Measurements from ENCODE around the gene GRK6.

Gene GRK6

DNA sequence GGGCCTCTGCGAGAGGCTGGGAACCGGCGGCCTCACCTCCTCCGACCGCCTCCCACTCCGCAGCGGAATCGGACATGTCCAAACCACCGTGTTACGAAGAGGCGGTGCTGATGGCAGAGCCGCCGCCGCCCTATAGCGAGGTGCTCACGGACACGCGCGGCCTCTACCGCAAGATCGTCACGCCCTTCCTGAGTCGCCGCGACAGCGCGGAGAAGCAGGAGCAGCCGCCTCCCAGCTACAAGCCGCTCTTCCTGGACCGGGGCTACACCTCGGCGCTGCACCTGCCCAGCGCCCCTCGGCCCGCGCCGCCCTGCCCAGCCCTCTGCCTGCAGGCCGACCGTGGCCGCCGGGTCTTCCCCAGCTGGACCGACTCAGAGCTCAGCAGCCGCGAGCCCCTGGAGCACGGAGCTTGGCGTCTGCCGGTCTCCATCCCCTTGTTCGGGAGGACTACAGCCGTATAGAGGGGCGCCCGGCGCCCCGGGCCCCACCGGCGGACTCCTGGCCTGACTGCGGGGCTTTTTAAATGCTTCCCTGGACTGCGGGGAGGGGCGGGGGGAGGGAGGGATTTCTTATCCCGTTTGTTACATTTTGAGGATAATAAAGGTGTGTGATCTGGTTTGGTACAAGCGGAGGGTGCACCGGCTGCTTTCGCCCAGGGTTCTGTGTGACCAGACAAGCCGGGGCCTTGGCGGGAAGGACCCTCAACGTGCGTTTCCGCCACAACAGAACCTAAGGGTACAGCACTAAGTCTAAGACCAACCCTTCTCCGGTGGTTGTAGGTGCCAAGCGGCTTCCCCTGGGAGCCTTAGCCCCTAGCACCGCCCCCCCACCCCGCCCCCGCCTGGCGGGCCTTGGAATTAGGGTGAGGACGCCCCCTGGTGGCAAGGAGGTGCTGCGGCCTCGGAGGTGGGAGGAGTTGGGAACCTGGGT, 29.4 kb downstream of the GRK6 start:
- H3K9ac ChIP-seq (ENCODE audit: low read depth, low read length) = peak overlapping the region; percentile 62
- no peaks in the 10 kb centered on the region for H3K36me3 ChIP-seq (ENCODE audit: insufficient read depth, low read length)
- H3K4me1 ChIP-seq (ENCODE audit: insufficient read depth, low read length) = peaks cover 17% of the 10 kb centered on the region
- no peaks in the 10 kb centered on the region for H3K9me3 ChIP-seq (ENCODE audit: control insufficient read depth, insufficient read depth, low read length)

DNA sequence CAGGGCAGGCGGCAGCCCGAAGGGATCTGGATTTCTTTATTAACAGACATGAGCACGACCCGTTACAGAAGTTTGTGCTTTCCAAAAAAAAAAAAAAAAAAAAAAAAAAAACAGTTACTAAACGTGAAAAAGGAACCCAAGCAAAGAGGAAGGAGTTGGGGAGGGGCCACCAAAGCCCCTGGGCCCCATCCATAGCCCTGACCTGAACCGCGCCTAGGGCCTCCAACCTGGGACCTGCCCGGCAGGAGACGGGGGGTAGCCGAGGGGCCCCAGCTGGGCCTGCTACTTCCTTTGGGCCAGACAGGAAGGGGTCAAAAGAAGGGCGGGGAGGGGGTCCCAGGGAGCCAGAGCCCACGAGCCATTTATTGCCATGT, 30.1 kb downstream of the GRK6 start:
- peaks cover 3% of the 10 kb centered on the region; the same call in 1 of the 2 replicates for H3K36me3 ChIP-seq (ENCODE audit: insufficient read depth, low read length)
- H3K9ac ChIP-seq (ENCODE audit: low read depth, low read length) = no peak overlapping the region
- peaks cover 17% of the 10 kb centered on the region for H3K4me1 ChIP-seq (ENCODE audit: insufficient read depth, low read length)
- no peaks in the 10 kb centered on the region for H3K9me3 ChIP-seq (ENCODE audit: control insufficient read depth, insufficient read depth, low read length)

DNA sequence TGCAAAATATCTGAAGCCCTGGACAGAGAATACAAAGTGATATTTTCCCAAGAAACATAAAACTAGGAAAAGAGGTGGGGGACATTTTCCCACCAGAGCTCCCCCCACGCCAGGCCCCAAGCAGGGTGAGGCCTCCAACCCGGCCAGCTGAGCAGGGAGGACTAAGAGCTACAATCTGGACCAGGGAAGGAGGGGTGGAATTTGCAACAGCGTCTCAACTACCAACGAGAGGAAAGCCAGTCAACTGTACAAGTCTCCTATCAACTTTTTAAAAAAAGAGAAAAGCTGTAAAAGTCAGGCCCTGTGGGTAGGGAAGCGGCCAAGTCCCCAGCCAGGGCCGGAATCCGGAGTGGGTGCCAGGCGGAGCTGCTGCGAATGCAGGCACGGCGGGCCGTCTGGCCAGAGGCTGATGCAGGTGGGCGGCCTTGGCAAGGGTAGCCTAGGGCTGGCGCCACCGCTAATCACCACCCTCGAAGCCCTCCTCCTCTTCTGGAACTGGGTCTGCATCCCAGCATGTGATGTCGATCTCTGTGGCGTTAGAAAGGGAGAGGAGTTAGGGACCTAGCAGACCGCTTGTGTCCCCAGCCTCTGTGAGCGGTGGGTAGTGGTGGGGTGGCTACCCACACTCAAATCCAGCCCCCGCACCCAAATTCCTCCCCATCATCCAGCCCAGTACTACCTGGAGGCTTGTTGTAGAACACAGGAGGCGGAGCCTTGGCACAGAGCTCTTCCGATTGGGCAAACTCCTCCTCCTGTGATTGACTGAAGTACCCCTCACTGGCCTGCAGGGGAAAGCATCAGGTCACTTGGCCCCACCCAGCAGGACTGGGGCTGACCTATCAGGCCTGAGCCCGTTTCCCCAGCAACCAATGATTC, 30.7 kb downstream of the GRK6 start:
- H3K9ac ChIP-seq (ENCODE audit: low read depth, low read length) = no peak overlapping the region
- H3K4me1 ChIP-seq (ENCODE audit: insufficient read depth, low read length) = peaks cover 16% of the 10 kb centered on the region
- peaks cover 3% of the 10 kb centered on the region; the same call in 1 of the 2 replicates for H3K36me3 ChIP-seq (ENCODE audit: insufficient read depth, low read length)
- H3K9me3 ChIP-seq (ENCODE audit: control insufficient read depth, insufficient read depth, low read length) = no peaks in the 10 kb centered on the region

DNA sequence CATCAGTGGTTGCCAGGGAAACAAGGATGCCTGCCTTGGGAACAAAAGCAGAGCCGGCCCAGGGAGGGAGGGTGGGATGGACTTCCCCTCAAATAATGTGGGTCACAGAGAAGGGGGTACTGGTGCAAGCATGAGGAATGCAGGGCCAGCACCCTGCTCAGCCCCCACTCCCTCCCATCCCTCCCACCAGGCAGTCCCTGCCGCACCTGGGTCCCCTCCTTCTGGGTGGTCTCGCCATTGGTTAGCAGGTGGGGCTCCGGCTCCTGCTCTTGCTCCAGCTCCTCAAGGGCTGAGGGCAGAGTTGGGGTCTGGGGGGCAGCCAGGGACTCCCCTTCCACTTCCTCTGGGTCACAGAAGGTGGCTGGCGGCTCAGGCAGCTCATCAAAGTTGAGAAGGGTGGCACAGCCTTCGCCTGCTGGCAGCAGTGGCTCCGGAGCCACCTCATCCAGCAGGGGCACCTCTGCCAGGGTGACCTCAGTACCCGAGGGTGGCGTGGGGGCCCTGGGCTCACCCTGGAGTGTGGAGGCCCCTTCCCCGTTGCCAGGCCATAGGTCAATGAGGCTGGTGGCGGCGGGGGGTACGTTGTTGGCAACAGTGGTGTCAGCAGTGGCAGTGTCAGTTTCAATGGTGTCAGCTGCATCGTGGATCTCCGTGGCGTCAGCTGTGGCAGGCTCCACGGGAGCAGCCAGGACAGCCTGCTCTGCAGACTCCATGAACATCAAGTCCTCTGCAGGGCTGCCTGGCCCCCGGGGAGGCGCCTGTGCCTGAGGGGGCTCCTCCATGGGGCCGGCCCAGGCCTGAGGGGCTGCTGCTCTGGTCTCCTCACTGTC, 31.6 kb downstream of the GRK6 start:
- Histone ChIP-seq H3K9ac (ENCODE audit: low read depth, low read length) (no peak overlapping the region), H3K9me3 (ENCODE audit: control insufficient read depth, insufficient read depth, low read length) (no peaks in the 10 kb centered on the region), H3K4me1 (ENCODE audit: insufficient read depth, low read length) (peaks cover 8% of the 10 kb centered on the region; the same call in 1 of the 2 replicates), H3K36me3 (ENCODE audit: insufficient read depth, low read length) (peaks cover 3% of the 10 kb centered on the region; the same call in 1 of the 2 replicates)

DNA sequence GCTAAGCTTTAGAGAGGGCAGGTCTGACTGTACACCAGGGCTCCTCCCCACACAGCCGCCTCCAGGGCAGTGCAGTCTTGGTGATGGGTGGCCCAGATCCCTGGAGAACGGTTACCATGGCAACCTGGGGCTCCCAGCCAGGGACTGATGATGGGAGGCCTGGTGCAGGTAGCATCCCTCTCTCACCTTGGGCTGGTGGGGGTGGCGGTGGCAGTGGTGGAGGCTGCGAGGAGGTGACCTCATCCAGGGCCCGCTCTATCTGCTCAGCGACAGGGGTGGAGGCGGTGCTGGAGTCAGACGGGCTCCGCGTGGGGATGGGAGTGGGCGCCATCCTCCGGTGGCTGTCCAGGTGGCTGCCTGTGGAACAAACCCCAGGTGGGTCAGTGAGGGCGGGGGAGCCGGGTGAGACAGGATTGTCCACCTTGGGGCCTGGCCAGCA, 32.5 kb downstream of the GRK6 start:
- no peaks in the 10 kb centered on the region for H3K9me3 ChIP-seq (ENCODE audit: control insufficient read depth, insufficient read depth, low read length)
- no peak overlapping the region for H3K9ac ChIP-seq (ENCODE audit: low read depth, low read length)
- peaks cover 6% of the 10 kb centered on the region; the same call in 1 of the 2 replicates for H3K4me1 ChIP-seq (ENCODE audit: insufficient read depth, low read length)
- peaks cover 10% of the 10 kb centered on the region; the same call in 1 of the 2 replicates for H3K36me3 ChIP-seq (ENCODE audit: insufficient read depth, low read length)

DNA sequence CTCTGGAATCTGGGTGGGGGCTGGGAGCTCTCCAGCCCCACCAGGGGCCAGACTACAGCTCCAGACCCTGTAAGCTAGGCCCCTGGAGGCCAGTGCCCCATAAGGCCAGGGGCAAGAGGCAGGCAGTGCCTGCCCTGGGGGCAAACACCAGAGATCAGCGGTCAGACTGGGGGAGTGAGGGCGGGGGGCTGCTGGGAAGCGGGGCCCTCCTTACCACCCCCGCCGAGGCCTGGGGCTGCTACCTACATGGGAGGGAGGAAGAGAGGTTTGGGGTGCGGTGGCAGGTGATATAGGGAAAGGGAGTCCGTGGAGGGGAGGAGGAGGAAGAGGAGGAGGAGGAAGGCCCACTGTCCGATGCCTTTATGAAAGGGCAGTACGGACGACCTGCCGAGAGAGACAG, 32.9 kb downstream of the GRK6 start:
- Histone ChIP-seq H3K4me1 (ENCODE audit: insufficient read depth, low read length) (peaks cover 6% of the 10 kb centered on the region; the same call in 1 of the 2 replicates), H3K9ac (ENCODE audit: low read depth, low read length) (no peak overlapping the region), H3K36me3 (ENCODE audit: insufficient read depth, low read length) (peaks cover 10% of the 10 kb centered on the region; the same call in 1 of the 2 replicates), H3K9me3 (ENCODE audit: control insufficient read depth, insufficient read depth, low read length) (no peaks in the 10 kb centered on the region)

DNA sequence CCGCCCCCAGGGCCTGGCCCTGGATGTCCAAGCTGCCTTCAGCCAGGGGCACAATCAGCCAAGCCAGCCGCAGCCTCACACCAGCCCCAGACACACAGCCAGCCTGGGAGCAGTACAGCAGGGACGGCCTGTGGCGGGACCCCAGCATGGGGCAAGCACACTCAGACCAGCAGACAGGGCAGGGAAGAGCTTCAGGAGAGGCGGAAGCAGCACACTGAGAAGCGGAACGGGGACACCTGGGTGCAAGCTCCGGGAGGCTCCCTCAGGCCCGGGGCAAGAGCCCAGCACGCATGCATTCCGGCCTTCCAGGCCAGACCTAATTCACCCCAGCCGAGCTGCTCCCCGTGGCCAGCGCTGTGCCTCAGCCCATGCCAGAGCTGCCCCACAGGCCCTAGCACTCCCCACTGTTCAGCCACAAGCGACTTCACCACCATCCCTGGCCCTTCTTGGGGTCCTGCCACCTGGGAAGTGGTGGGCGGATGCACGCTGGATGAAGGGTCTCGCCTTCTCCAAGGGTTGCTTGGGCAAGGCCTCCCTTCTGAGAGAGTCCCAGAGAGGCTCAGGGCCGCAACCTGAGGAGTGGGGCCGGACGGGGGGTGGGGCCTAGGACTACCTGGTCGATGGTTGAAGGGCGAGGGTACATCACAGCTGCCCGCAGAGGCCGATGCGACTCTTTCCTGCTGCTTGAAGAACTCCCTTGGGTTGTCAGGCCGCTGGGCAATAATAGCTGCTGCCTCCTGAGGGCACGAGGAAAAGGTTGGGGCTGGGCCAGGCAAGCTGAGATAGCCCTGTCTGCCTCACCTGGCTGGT, 33.5 kb downstream of the GRK6 start:
- no peaks in the 10 kb centered on the region for H3K9me3 ChIP-seq (ENCODE audit: control insufficient read depth, insufficient read depth, low read length)
- H3K9ac ChIP-seq (ENCODE audit: low read depth, low read length) = no peak overlapping the region
- H3K4me1 ChIP-seq (ENCODE audit: insufficient read depth, low read length) = peaks cover 6% of the 10 kb centered on the region; the same call in 1 of the 2 replicates
- peaks cover 10% of the 10 kb centered on the region; the same call in 1 of the 2 replicates for H3K36me3 ChIP-seq (ENCODE audit: insufficient read depth, low read length)

DNA sequence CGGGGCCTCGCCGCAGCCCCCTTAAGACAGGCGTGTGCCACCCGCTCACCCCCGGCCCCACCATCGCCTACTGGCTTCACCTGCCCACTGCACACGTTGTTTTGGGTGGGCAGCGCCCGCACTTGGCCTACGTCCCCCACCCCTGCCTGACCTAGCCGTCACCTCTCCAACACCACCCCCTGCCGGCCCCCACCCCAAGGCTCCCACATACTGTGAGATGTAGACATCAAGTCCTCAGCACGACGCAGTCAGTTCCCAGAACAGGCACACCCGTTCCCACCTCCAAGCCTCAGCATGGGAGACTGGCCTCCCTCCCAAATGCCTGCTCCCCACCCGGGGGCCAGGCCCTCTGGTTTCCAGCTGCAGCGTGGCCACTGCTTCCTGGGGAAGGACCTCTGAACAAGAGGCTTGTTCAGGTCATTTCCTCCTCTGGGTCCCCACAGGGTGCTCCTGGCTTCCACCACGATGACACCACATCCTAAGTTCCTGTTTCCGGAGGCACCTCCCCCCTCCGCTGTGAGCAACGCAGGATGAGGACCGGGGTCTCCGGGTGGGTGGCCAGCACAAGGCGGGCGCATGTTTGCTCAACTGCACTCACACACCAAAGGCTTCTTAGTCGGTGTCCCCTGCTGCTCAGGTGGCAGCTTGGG, 35.7 kb downstream of the GRK6 start:
- Histone ChIP-seq H3K36me3 (ENCODE audit: insufficient read depth, low read length) (peaks cover 31% of the 10 kb centered on the region), H3K9me3 (ENCODE audit: control insufficient read depth, insufficient read depth, low read length) (no peaks in the 10 kb centered on the region), H3K9ac (ENCODE audit: low read depth, low read length) (no peak overlapping the region), H3K4me1 (ENCODE audit: insufficient read depth, low read length) (no peaks in the 10 kb centered on the region)

DNA sequence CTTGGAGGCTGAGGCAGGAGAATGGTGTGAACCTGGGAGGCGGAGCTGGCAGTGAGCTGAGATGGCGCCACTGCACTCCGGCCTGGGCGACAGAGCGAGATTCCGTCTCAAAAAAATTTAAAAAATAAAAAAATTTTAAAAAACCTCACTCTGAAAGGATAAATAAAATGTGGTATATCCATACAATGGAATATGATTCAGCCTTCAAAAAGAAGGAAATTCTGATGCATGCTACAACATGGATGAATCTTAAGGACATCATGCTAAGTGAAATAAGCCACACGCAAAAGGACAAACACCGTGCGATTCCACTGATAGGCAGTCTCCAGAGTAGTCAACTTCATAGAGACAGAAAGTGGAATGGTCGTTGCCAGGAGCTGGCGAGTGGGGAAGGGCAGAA, 38.6 kb downstream of the GRK6 start:
- peaks cover 31% of the 10 kb centered on the region for H3K36me3 ChIP-seq (ENCODE audit: insufficient read depth, low read length)
- H3K4me1 ChIP-seq (ENCODE audit: insufficient read depth, low read length) = peaks cover 7% of the 10 kb centered on the region
- no peak overlapping the region for H3K9ac ChIP-seq (ENCODE audit: low read depth, low read length)
- H3K9me3 ChIP-seq (ENCODE audit: control insufficient read depth, insufficient read depth, low read length) = no peaks in the 10 kb centered on the region

DNA sequence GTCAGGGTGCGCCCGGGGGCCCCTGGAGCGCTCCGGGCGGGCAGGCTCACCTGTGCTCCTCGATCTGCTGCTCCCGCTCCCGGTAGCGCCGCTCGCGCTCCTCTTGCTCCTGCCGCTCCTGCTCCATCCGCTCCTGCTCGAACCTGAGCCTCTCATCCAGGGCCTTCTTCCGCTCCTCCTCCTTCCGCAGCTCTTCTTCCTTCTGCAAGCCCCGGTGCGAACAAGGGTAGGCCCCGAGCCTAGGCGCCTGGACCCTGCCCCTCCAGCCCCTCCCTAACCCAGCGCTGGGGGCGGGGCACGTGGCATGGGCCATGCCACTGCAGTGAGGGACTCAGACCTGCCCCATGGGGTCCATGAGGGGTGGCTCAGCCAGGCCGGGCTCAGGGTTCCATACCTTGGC, 40.4 kb downstream of the GRK6 start:
- no peak overlapping the region for H3K9ac ChIP-seq (ENCODE audit: low read depth, low read length)
- peaks cover 35% of the 10 kb centered on the region for H3K36me3 ChIP-seq (ENCODE audit: insufficient read depth, low read length)
- H3K4me1 ChIP-seq (ENCODE audit: insufficient read depth, low read length) = peaks cover 25% of the 10 kb centered on the region
- no peaks in the 10 kb centered on the region for H3K9me3 ChIP-seq (ENCODE audit: control insufficient read depth, insufficient read depth, low read length)

DNA sequence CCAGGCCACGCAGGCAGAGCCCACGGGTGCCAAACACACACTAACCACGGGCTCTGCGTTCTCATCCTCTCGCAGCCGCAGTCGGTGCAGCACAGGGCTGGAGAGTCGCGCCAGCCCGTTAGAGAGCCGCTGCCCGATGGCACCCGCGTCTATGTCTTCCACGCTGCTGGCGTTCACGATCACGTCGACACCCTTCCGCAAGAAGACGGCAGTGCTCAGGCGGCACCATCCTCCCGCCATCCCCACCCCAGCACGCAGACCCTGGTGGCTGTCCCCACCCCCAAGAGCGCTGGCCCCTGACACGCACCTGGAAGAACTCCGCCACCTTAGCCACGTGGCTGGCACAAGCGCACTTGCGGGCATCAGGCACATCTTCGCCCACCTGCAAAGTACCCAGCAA, 41.0 kb downstream of the GRK6 start:
- no peaks in the 10 kb centered on the region for H3K9me3 ChIP-seq (ENCODE audit: control insufficient read depth, insufficient read depth, low read length)
- H3K9ac ChIP-seq (ENCODE audit: low read depth, low read length) = no peak overlapping the region
- H3K4me1 ChIP-seq (ENCODE audit: insufficient read depth, low read length) = peaks cover 29% of the 10 kb centered on the region
- peaks cover 35% of the 10 kb centered on the region for H3K36me3 ChIP-seq (ENCODE audit: insufficient read depth, low read length)

DNA sequence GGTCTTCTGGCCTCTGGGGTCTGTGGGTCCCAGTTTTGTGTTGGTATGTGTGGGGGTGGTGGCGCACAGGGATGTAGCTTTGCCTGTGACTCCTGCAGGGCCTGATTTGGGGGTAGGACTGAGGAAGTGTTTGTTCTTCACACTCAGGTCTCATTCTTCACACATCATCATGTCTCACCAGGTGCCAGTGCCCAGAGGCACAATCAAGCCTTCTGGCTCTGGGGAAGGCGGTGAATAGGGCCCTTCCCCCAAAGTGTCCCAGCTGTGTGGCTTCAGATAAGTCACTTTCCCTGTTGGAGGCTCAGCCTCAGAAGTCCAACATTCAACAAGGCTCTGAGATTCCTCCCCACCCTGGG, 41.8 kb downstream of the GRK6 start:
- Histone ChIP-seq H3K9me3 (ENCODE audit: control insufficient read depth, insufficient read depth, low read length) (no peaks in the 10 kb centered on the region), H3K9ac (ENCODE audit: low read depth, low read length) (no peak overlapping the region), H3K36me3 (ENCODE audit: insufficient read depth, low read length) (peaks cover 31% of the 10 kb centered on the region), H3K4me1 (ENCODE audit: insufficient read depth, low read length) (peaks cover 29% of the 10 kb centered on the region)
